ENCODE data around the gene DNAAF8. TPM values are rescaled to one million over a fixed set of nuclear protein-coding genes. Genes with fewer than 3 reads are reported as not detected.
"Not testable (repeated sequence)": the region's sequence is repeated elsewhere in the genome, so short reads cannot be mapped to it uniquely, and the experiment has no call there.

Gene DNAAF8
- total RNA-seq, 1 donor, result 1.1 TPM

- Histone ChIP-seq H3K4me3 (ENCODE audit: insufficient read depth, low read length) (no peak overlapping the region), H3K4me2 (ENCODE audit: insufficient read depth, low read length) (no peak overlapping the region), H3K36me3 (ENCODE audit: insufficient read depth, low read length) (no peaks in the 10 kb centered on the region), H3K9me3 (ENCODE audit: low read depth, low read length) (no peaks in the 10 kb centered on the region), H3K27ac (ENCODE audit: low read depth, low read length) (no peak overlapping the region), H3K79me2 (ENCODE audit: insufficient read depth, low read length) (no peaks in the 10 kb centered on the region), H4K20me1 (ENCODE audit: insufficient read depth, low read length) (no peaks in the 10 kb centered on the region), H2AFZ (ENCODE audit: low read length) (no peak overlapping the region), H3K27me3 (ENCODE audit: insufficient read depth, low read length) (no peaks in the 10 kb centered on the region), H3K4me1 (ENCODE audit: insufficient read depth, low read length) (no peaks in the 10 kb centered on the region)
- TF ChIP-seq, protein P1, sequence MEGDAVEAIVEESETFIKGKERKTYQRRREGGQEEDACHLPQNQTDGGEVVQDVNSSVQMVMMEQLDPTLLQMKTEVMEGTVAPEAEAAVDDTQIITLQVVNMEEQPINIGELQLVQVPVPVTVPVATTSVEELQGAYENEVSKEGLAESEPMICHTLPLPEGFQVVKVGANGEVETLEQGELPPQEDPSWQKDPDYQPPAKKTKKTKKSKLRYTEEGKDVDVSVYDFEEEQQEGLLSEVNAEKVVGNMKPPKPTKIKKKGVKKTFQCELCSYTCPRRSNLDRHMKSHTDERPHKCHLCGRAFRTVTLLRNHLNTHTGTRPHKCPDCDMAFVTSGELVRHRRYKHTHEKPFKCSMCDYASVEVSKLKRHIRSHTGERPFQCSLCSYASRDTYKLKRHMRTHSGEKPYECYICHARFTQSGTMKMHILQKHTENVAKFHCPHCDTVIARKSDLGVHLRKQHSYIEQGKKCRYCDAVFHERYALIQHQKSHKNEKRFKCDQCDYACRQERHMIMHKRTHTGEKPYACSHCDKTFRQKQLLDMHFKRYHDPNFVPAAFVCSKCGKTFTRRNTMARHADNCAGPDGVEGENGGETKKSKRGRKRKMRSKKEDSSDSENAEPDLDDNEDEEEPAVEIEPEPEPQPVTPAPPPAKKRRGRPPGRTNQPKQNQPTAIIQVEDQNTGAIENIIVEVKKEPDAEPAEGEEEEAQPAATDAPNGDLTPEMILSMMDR (IDR thresholded peaks at IDR 0.05; ENCODE audit: extremely low read depth, low read depth, low read length), result no peak
- peak; percentile 64 for DNase-seq (ENCODE audit: insufficient read length, low spot score, missing footprints)
Measured at GRCh38 chr16:4783251-4783950, 49.1 kb downstream of the DNAAF8 start.

DNA sequence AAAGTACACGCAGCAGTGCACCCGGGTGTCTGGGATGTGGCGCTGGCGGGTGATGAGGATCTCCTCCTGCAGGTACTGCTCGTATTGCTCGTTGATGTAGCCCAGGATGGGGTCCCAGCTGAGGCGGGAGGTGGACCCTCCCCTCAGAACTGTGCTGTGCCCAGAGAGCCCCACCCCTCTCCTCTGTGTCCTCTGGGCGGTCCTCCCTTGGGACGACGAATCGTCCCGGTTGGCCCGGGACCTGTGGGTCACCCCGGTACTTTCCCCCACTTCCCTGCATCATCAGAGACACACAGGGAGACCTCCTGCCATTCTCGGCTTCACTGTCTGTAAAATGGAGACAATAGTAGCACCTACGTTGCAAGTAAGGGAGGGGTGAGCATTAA is 49.6 kb downstream of the DNAAF8 start:
- DNase-seq (ENCODE audit: insufficient read length, low spot score, missing footprints), result peak; percentile 56
- Histone ChIP-seq H2AFZ (ENCODE audit: low read length) (no peak overlapping the region), H4K20me1 (ENCODE audit: insufficient read depth, low read length) (no peaks in the 10 kb centered on the region), H3K79me2 (ENCODE audit: insufficient read depth, low read length) (no peaks in the 10 kb centered on the region), H3K4me2 (ENCODE audit: insufficient read depth, low read length) (no peak overlapping the region), H3K4me3 (ENCODE audit: insufficient read depth, low read length) (no peak overlapping the region), H3K27me3 (ENCODE audit: insufficient read depth, low read length) (no peaks in the 10 kb centered on the region), H3K4me1 (ENCODE audit: insufficient read depth, low read length) (no peaks in the 10 kb centered on the region), H3K9me3 (ENCODE audit: low read depth, low read length) (no peaks in the 10 kb centered on the region), H3K27ac (ENCODE audit: low read depth, low read length) (no peak overlapping the region), H3K36me3 (ENCODE audit: insufficient read depth, low read length) (no peaks in the 10 kb centered on the region)
- TF ChIP-seq, protein P1 (IDR thresholded peaks at IDR 0.05; ENCODE audit: extremely low read depth, low read depth, low read length), result no peak

GRCh38 chr16:4784444-4784987 is 50.2 kb downstream of the DNAAF8 start:
- H2AFZ ChIP-seq (ENCODE audit: low read length); H3K4me2 ChIP-seq (ENCODE audit: insufficient read depth, low read length); H3K27me3 ChIP-seq (ENCODE audit: insufficient read depth, low read length); H3K4me3 ChIP-seq (ENCODE audit: insufficient read depth, low read length); H3K36me3 ChIP-seq (ENCODE audit: insufficient read depth, low read length); H3K27ac ChIP-seq (ENCODE audit: low read depth, low read length); H3K79me2 ChIP-seq (ENCODE audit: insufficient read depth, low read length); H3K9me3 ChIP-seq (ENCODE audit: low read depth, low read length); DNase-seq (ENCODE audit: insufficient read length, low spot score, missing footprints); H4K20me1 ChIP-seq (ENCODE audit: insufficient read depth, low read length); H3K4me1 ChIP-seq (ENCODE audit: insufficient read depth, low read length): not testable (repeated sequence)

- Histone ChIP-seq H3K79me2 (ENCODE audit: insufficient read depth, low read length) (no peaks in the 10 kb centered on the region), H4K20me1 (ENCODE audit: insufficient read depth, low read length) (no peaks in the 10 kb centered on the region), H3K4me1 (ENCODE audit: insufficient read depth, low read length) (no peaks in the 10 kb centered on the region), H3K4me3 (ENCODE audit: insufficient read depth, low read length) (no peak overlapping the region), H3K36me3 (ENCODE audit: insufficient read depth, low read length) (no peaks in the 10 kb centered on the region), H2AFZ (ENCODE audit: low read length) (no peak overlapping the region), H3K27me3 (ENCODE audit: insufficient read depth, low read length) (no peaks in the 10 kb centered on the region), H3K9me3 (ENCODE audit: low read depth, low read length) (no peaks in the 10 kb centered on the region), H3K27ac (ENCODE audit: low read depth, low read length) (no peak overlapping the region), H3K4me2 (ENCODE audit: insufficient read depth, low read length) (no peak overlapping the region)
- peak; percentile 26 for DNase-seq (ENCODE audit: insufficient read length, low spot score, missing footprints)
- TF ChIP-seq, protein P1 (IDR thresholded peaks at IDR 0.05; ENCODE audit: extremely low read depth, low read depth, low read length), result no peak
Measured at GRCh38 chr16:4785758-4786433, 51.6 kb downstream of the DNAAF8 start.
